GM18517 (cell line): Measurements from ENCODE around the gene BCAS3.

Source experiments
- ATAC-seq: cut with Tn5 transposase; IDR thresholded peaks from one replicate; pipeline ENCODE4 v1.9.1; 2021; ENCODE audit warnings: mild to moderate bottlenecking, moderate library complexity; ENCODE audit not compliant: unreplicated experiment

Gene BCAS3

GRCh38 chr17:61369751-61370150 lies 692.1 kb downstream of the BCAS3 start:
- no peak for ATAC-seq

- no peak for ATAC-seq
Measured at GRCh38 chr17:61371179-61371578, 693.5 kb downstream of the BCAS3 start.

GRCh38 chr17:61371606-61372005 lies 694.0 kb downstream of the BCAS3 start:
- no peak for ATAC-seq

GRCh38 chr17:61372436-61372835 lies 694.8 kb downstream of the BCAS3 start:
- no peak for ATAC-seq

GRCh38 chr17:61376931-61377838 lies 699.5 kb downstream of the BCAS3 start:
- no peak for ATAC-seq

- ATAC-seq, result no peak
Measured at GRCh38 chr17:61378658-61379456, 701.2 kb downstream of the BCAS3 start.

GRCh38 chr17:61379457-61380216 lies 702.0 kb downstream of the BCAS3 start:
- no peak for ATAC-seq

GRCh38 chr17:61380217-61380835 lies 702.7 kb downstream of the BCAS3 start:
- ATAC-seq, result no peak

- no peak for ATAC-seq
Measured at GRCh38 chr17:61380836-61381525, 703.3 kb downstream of the BCAS3 start.

GRCh38 chr17:61381537-61381936 lies 703.9 kb downstream of the BCAS3 start:
- ATAC-seq, result no peak

- no peak for ATAC-seq
Measured at GRCh38 chr17:61382796-61383688, 705.4 kb downstream of the BCAS3 start.

- ATAC-seq, result no peak
Measured at GRCh38 chr17:61383689-61384201, 706.1 kb downstream of the BCAS3 start.

GRCh38 chr17:61384354-61384691 lies 706.7 kb downstream of the BCAS3 start:
- no peak for ATAC-seq

- no peak for ATAC-seq
Measured at GRCh38 chr17:61384692-61385576, 707.3 kb downstream of the BCAS3 start.

- ATAC-seq, result no peak
Measured at GRCh38 chr17:61385577-61386236, 708.1 kb downstream of the BCAS3 start.

- ATAC-seq, result no peak
Measured at GRCh38 chr17:61386251-61386650, 708.6 kb downstream of the BCAS3 start.

- no peak for ATAC-seq
Measured at GRCh38 chr17:61387011-61387410, 709.4 kb downstream of the BCAS3 start.
